NT2/D1 (cell line): Measurements from ENCODE around the gene PTPRG.

Source experiments
- DNase-seq: peaks from one replicate; pipeline ENCODE4 v3.0.0-alpha.2; 2011; ENCODE audit warnings: low read depth, low spot score
- H3K27me3 ChIP-seq: 2 replicates; pipeline ENCODE4 v1.6.0; 2011; ENCODE audit warnings: mild to moderate bottlenecking; ENCODE audit not compliant: insufficient read length, insufficient read depth
- H3K36me3 ChIP-seq: 2 replicates; pipeline ENCODE4 v1.6.1; 2011; ENCODE audit warnings: mild to moderate bottlenecking, low read length, mixed read lengths; ENCODE audit not compliant: insufficient read depth, insufficient read length
- H3K4me1 ChIP-seq: 2 replicates; pipeline ENCODE4 v1.5.1; 2011; ENCODE audit not compliant: insufficient read depth, insufficient read length
- H3K4me3 ChIP-seq: 2 replicates; pipeline ENCODE4 v1.5.1; 2011; ENCODE audit warnings: low read depth; ENCODE audit not compliant: insufficient read length
- H3K9ac ChIP-seq: 2 replicates; pipeline ENCODE4 v1.6.0; 2011; ENCODE audit warnings: low read depth; ENCODE audit not compliant: insufficient read length
- H3K9me3 ChIP-seq: 2 replicates; pipeline ENCODE4 v1.5.1; 2011; ENCODE audit warnings: mild to moderate bottlenecking, low read length; ENCODE audit not compliant: insufficient read depth
- SUZ12 ChIP-seq: IDR thresholded peaks from 2 replicates; pipeline ENCODE4 v1.6.1; 2011; ENCODE audit not compliant: insufficient read length, insufficient read depth; ENCODE audit errors: extremely low read depth
- YY1 ChIP-seq: IDR thresholded peaks from 2 replicates; pipeline ENCODE4 v1.6.1; 2011; ENCODE audit not compliant: insufficient read length, insufficient read depth
- ZNF274 ChIP-seq: IDR thresholded peaks from 2 replicates; pipeline ENCODE4 v1.6.1; 2011; ENCODE audit warnings: mild to moderate bottlenecking, low read depth, low read length

The PTPRG gene

GRCh38 chr3:61561374-61562041 is at the start of gene PTPRG:
TSS of gene PTPRG (plus strand) at chr3:61561571. CDS start at chr3:61562288, 717 bp downstream.
- peaks cover 26% of the 10 kb centered on the region for H3K27me3 ChIP-seq
- no peaks in the 10 kb centered on the region for H3K9me3 ChIP-seq
- peak within 1 kb of the TSS; percentile 96 for H3K9ac ChIP-seq
- H3K4me1 ChIP-seq = no peaks in the 10 kb centered on the region
- DNase-seq = peak; percentile 81
- peak within 1 kb of the TSS; percentile 93 for H3K4me3 ChIP-seq
- no peak for TF ChIP-seq YY1
- no peak for TF ChIP-seq ZNF274
- TF ChIP-seq SUZ12 = no peak
- peaks cover 5% of the 10 kb centered on the region for H3K36me3 ChIP-seq

- Histone ChIP-seq H3K27me3 (no peaks in the 10 kb centered on the region), H3K4me3 (no peak overlapping the region), H3K9ac (no peak overlapping the region), H3K36me3 (no peaks in the 10 kb centered on the region), H3K4me1 (no peaks in the 10 kb centered on the region), H3K9me3 (no peaks in the 10 kb centered on the region)
- DNase-seq = no peak
- TF ChIP-seq ZNF274 (no peak), SUZ12 (no peak), YY1 (no peak)
Observed at GRCh38 chr3:61518590-61518989, 42.8 kb upstream of the PTPRG start.

GRCh38 chr3:61520966-61521628 is 40.3 kb upstream of the PTPRG start:
- H3K9me3 ChIP-seq = no peaks in the 10 kb centered on the region
- no peaks in the 10 kb centered on the region for H3K4me1 ChIP-seq
- no peak overlapping the region for H3K4me3 ChIP-seq
- no peak for DNase-seq
- H3K27me3 ChIP-seq = no peaks in the 10 kb centered on the region
- TF ChIP-seq SUZ12 (no peak), ZNF274 (no peak), YY1 (no peak)
- no peak overlapping the region for H3K9ac ChIP-seq
- no peaks in the 10 kb centered on the region for H3K36me3 ChIP-seq

DNA sequence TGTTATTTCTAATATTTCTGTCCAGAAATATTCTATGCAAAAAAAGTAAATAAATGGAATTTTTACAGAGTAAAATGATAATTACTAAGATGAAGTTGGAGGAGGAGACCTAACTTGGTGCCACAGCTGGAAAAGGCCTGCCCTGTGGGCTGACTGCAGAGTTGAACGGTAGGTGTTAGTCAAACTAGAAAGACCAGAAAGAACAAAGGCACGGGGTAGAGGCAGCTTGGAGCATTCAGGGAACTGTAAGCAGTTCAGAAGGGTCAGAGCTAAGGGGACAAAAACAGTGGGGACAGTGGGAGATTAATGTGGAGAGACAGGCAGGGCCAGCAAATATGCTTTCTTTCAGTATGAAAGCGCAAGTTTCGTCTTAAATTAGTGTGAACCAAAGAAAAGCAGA is 39.3 kb upstream of the PTPRG start:
- Histone ChIP-seq H3K36me3 (no peaks in the 10 kb centered on the region), H3K9me3 (no peaks in the 10 kb centered on the region), H3K4me3 (no peak overlapping the region), H3K4me1 (no peaks in the 10 kb centered on the region), H3K27me3 (no peaks in the 10 kb centered on the region), H3K9ac (no peak overlapping the region)
- TF ChIP-seq YY1 = no peak
- no peak for TF ChIP-seq ZNF274
- no peak for TF ChIP-seq SUZ12
- no peak for DNase-seq

- TF ChIP-seq ZNF274 = no peak
- no peak for TF ChIP-seq YY1
- no peak for TF ChIP-seq SUZ12
- no peak for DNase-seq
- no peaks in the 10 kb centered on the region for H3K27me3 ChIP-seq
Observed at GRCh38 chr3:61522626-61523025, 38.7 kb upstream of the PTPRG start.

GRCh38 chr3:61524933-61525332 is 36.4 kb upstream of the PTPRG start:
- no peaks in the 10 kb centered on the region for H3K27me3 ChIP-seq
- no peaks in the 10 kb centered on the region for H3K9me3 ChIP-seq
- no peak overlapping the region for H3K9ac ChIP-seq
- TF ChIP-seq YY1 (no peak), SUZ12 (no peak), ZNF274 (no peak)
- no peak for DNase-seq
- H3K36me3 ChIP-seq = no peaks in the 10 kb centered on the region
- H3K4me1 ChIP-seq = no peaks in the 10 kb centered on the region
- no peak overlapping the region for H3K4me3 ChIP-seq

More at GRCh38 chr3:61522626-61523025, 38.7 kb upstream of the PTPRG start:
- Histone ChIP-seq H3K36me3 (no peaks in the 10 kb centered on the region), H3K9me3 (no peaks in the 10 kb centered on the region), H3K4me1 (no peaks in the 10 kb centered on the region), H3K4me3 (no peak overlapping the region), H3K9ac (no peak overlapping the region)

- TF ChIP-seq ZNF274 (no peak), YY1 (no peak), SUZ12 (no peak)
Observed at GRCh38 chr3:61526308-61526707, 35.1 kb upstream of the PTPRG start.

More at GRCh38 chr3:61526308-61526707, 35.1 kb upstream of the PTPRG start:
- H3K27me3 ChIP-seq = no peaks in the 10 kb centered on the region
- no peaks in the 10 kb centered on the region for H3K36me3 ChIP-seq
- DNase-seq = no peak
- no peak overlapping the region for H3K9ac ChIP-seq
- H3K4me3 ChIP-seq = no peak overlapping the region
- H3K9me3 ChIP-seq = no peaks in the 10 kb centered on the region
- no peaks in the 10 kb centered on the region for H3K4me1 ChIP-seq
